Type B pancreatic cell (in vitro differentiated cells): ENCODE results near the gene DDAH1. TPM values are rescaled to one million over a fixed set of nuclear protein-coding genes. Genes with fewer than 3 reads are reported as not detected.

Source experiments
- DNase-seq: peaks from one replicate; pipeline ENCODE4 v3.0.0; 2021; ENCODE audit warnings: mixed read lengths; ENCODE audit not compliant: unreplicated experiment; ENCODE audit errors: extremely low spot score
- H3K27ac Mint-ChIP-seq: 2 replicates; pipeline ENCODE4 v1.8.0; 2021; ENCODE audit warnings: mild to moderate bottlenecking, mixed read lengths
- H3K27me3 Mint-ChIP-seq: 2 replicates; pipeline ENCODE4 v1.8.0; 2021; ENCODE audit warnings: mixed read lengths
- H3K36me3 Mint-ChIP-seq: 2 replicates; pipeline ENCODE4 v1.8.0; 2021; ENCODE audit warnings: mixed read lengths
- H3K4me1 Mint-ChIP-seq: one replicate; pipeline ENCODE4 v1.8.0; 2021; ENCODE audit warnings: mixed read lengths; ENCODE audit not compliant: unreplicated experiment
- H3K4me3 Mint-ChIP-seq: 2 replicates; pipeline ENCODE4 v1.8.0; 2021; ENCODE audit warnings: mild to moderate bottlenecking, mixed read lengths
- H3K9me3 Mint-ChIP-seq: 2 replicates; pipeline ENCODE4 v1.8.0; 2021; ENCODE audit warnings: mixed read lengths
- CTCF ChIP-seq: fragments of 200-600 bp; sonication (generic); conservative IDR thresholded peaks from 2 replicates; pipeline ENCODE4 v1.5.0; 2021; ENCODE audit warnings: antibody characterized with exemption, mild to moderate bottlenecking
- total RNA-seq: library from RNA; stranded (reverse); gene quantifications from 2 replicates; pipeline ENCODE4 v1.2.1, GENCODE V29; 2021; ENCODE audit warnings: low replicate concordance

Gene DDAH1
- total RNA-seq, 1 donor from 2014 or later, result 28.6 TPM

- Mint-ChIP-seq H3K4me1 (no peaks in the 10 kb centered on the region), H3K9me3 (no peaks in the 10 kb centered on the region), H3K27me3 (no peaks in the 10 kb centered on the region), H3K4me3 (no peak overlapping the region), H3K27ac (no peak overlapping the region), H3K36me3 (peaks cover 7% of the 10 kb centered on the region)
- no peak for DNase-seq
- TF ChIP-seq CTCF, result no peak
Observed at GRCh38 chr1:85339656-85340399, 125.1 kb downstream of the DDAH1 start.

GRCh38 chr1:85339089-85339488 is 125.9 kb downstream of the DDAH1 start:
- H3K27me3 Mint-ChIP-seq, result no peaks in the 10 kb centered on the region
- peaks cover 7% of the 10 kb centered on the region for H3K9me3 Mint-ChIP-seq
- H3K4me3 Mint-ChIP-seq, result no peak overlapping the region
- H3K27ac Mint-ChIP-seq, result no peak overlapping the region
- H3K4me1 Mint-ChIP-seq, result no peaks in the 10 kb centered on the region
- peaks cover 7% of the 10 kb centered on the region for H3K36me3 Mint-ChIP-seq
- TF ChIP-seq CTCF, result no peak
- DNase-seq, result no peak

GRCh38 chr1:85334962-85335361 is 130.0 kb downstream of the DDAH1 start:
- DNase-seq, result no peak
- Mint-ChIP-seq H3K4me1 (peaks cover 5% of the 10 kb centered on the region), H3K27me3 (no peaks in the 10 kb centered on the region), H3K9me3 (peaks cover 18% of the 10 kb centered on the region), H3K36me3 (peaks cover 3% of the 10 kb centered on the region), H3K4me3 (no peak overlapping the region), H3K27ac (no peak overlapping the region)
- no peak for TF ChIP-seq CTCF

GRCh38 chr1:85333186-85333585 is 131.8 kb downstream of the DDAH1 start:
- no peak for TF ChIP-seq CTCF
- H3K27ac Mint-ChIP-seq, result no peak overlapping the region
- peaks cover 18% of the 10 kb centered on the region for H3K9me3 Mint-ChIP-seq
- H3K27me3 Mint-ChIP-seq, result no peaks in the 10 kb centered on the region
- no peak overlapping the region for H3K4me3 Mint-ChIP-seq
- H3K36me3 Mint-ChIP-seq, result peaks cover 3% of the 10 kb centered on the region
- peaks cover 12% of the 10 kb centered on the region for H3K4me1 Mint-ChIP-seq
- DNase-seq, result no peak

GRCh38 chr1:85332575-85332974 is 132.4 kb downstream of the DDAH1 start:
- Mint-ChIP-seq H3K27me3 (no peaks in the 10 kb centered on the region), H3K9me3 (peaks cover 18% of the 10 kb centered on the region), H3K4me3 (no peak overlapping the region), H3K4me1 (peaks cover 12% of the 10 kb centered on the region), H3K27ac (no peak overlapping the region), H3K36me3 (no peaks in the 10 kb centered on the region)
- no peak for TF ChIP-seq CTCF
- DNase-seq, result no peak
